Retinal pigment epithelial cell (primary cell): ENCODE data around the gene TUBB1.

Experiments used
- DNase-seq: peaks from one replicate; pipeline ENCODE4 v3.0.0-alpha.2; 2010; ENCODE audit warnings: low read depth
- H3K4me3 ChIP-seq: 2 replicates; pipeline ENCODE4 v1.5.1; 2011; ENCODE audit warnings: mild to moderate bottlenecking, low read length, control low read depth, moderate library complexity
- TF ChIP-seq, protein P1 (sequence below): conservative IDR thresholded peaks from 2 replicates; pipeline ENCODE4 v1.5.1; 2011; ENCODE audit warnings: low read depth, low read length, control low read depth, inconsistent platforms

Gene TUBB1

DNA sequence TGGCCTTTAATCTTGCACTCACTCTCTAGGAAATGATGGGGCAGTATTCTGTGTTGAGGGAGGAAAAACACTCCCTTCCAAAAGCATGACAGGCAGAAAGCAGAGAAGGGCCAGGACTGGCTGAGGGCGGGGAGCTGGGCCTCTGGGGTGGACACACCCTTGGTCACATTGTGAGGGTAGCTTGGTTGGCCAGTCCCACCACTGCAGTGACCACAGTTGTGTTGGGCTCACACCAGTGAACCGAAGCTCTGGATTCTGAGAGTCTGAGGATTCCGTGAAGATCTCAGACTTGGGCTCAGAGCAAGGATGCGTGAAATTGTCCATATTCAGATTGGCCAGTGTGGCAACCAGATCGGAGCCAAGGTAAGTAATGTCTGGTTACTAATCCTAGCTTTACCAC is at the start of gene TUBB1:
TSS of gene TUBB1 (plus strand) at position 213 of the 400 bp plus-strand sequence. CDS start at position 307, 94 bp downstream.
- no peak for DNase-seq
- H3K4me3 ChIP-seq = no peak within 1 kb of the TSS
- TF ChIP-seq, protein P1, sequence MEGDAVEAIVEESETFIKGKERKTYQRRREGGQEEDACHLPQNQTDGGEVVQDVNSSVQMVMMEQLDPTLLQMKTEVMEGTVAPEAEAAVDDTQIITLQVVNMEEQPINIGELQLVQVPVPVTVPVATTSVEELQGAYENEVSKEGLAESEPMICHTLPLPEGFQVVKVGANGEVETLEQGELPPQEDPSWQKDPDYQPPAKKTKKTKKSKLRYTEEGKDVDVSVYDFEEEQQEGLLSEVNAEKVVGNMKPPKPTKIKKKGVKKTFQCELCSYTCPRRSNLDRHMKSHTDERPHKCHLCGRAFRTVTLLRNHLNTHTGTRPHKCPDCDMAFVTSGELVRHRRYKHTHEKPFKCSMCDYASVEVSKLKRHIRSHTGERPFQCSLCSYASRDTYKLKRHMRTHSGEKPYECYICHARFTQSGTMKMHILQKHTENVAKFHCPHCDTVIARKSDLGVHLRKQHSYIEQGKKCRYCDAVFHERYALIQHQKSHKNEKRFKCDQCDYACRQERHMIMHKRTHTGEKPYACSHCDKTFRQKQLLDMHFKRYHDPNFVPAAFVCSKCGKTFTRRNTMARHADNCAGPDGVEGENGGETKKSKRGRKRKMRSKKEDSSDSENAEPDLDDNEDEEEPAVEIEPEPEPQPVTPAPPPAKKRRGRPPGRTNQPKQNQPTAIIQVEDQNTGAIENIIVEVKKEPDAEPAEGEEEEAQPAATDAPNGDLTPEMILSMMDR = no peak

DNA sequence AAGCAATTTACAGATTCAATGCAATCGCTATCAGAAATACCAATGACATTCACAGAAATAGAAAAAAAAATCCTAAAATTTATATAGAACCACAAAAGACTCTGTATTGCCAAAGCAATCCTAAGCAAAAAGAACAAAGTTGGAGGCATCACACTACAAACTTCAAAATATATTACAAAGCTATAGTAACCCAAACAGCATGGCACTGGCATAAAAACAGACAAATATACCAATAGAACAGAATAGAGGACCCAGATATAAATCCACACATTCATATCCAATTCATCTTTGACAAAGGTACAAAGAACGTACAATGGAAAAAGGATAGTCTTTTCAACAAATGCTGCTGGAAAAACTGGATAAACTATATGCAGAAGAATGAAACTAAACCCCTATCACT is 49.8 kb upstream of the TUBB1 start:
- DNase-seq = no peak
- no peak overlapping the region for H3K4me3 ChIP-seq
- TF ChIP-seq, protein P1 = no peak

DNA sequence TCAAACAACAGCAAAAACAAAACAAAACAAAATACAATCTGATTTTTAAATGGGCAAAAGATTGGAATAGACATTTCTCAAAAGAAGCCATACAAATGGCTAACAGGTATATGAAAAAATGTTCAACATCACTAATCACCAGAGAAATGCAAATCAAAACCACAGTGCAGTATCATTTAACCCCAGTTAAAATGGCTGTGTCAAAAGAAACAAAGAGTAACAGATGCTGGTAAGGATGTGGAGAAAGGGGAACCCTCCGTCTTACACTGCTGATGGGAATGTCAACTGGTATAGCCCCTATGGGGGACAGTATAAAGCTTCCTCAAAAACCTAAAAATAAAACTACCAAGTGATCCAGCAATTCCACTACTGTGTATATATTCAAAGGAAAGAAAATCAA is 49.1 kb upstream of the TUBB1 start:
- no peak for DNase-seq
- TF ChIP-seq, protein P1 = no peak
- H3K4me3 ChIP-seq = no peak overlapping the region

DNA sequence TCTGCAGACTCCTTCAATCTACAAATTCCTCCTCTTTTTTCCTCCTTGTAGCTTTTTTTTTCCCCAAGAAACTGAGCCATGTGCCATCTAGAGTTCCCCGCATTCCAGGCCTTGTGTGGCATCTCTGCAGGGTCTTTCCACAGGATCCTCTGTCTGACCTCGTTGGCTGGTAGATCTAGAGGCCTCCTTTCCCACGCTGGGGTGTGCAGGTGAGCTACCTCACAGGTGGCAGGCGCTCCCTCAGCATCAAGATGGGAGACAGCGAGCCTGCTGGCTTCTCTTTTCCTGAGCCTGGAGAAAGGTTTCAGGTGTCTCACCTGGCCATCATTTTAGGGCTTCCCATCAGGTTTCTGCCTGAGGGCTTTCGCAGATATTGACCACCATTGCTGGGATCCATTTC is 47.8 kb upstream of the TUBB1 start:
- TF ChIP-seq, protein P1 = no peak
- no peak overlapping the region for H3K4me3 ChIP-seq
- no peak for DNase-seq

DNA sequence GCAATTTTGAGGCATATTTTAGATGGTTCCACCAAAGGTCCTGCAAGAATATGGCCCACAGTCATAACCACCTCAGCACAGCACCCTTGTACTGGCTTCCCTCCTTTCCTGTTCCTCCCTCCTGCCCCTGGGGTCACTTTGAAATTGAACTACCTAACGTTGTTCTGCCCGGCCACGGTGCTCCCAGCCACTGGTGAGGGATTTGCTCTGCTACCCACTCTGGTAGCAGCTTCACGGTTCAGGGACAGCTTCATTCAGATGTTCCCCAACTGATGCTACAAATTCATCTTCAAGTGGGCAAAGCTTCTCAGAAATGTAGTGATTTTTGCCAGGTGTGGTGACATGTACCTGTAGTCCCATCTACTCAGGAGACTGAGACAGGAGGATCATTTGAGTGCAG is 46.0 kb upstream of the TUBB1 start:
- TF ChIP-seq, protein P1 = no peak
- no peak for DNase-seq
- no peak overlapping the region for H3K4me3 ChIP-seq

DNA sequence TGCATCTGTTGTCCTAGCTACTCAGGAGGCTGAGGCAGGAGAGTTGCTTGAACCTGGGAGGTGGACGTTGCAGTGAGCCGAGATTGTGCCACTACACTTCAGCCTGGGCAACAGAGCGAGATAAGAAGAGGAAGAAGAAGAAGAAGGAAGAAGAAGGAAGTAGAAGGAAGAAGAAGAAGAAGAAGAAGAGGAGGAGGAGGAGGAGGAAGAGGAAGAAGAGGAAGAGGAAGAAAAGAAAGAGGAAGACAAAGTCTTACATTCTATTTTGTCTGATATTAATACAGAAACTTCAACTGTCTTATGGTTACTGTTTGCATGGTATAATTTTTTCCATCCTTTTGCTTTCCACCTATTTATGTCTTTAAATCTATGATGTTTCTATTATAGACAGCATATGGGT is 45.4 kb upstream of the TUBB1 start:
- TF ChIP-seq, protein P1 = no peak
- H3K4me3 ChIP-seq = no peak overlapping the region
- DNase-seq = no peak

DNA sequence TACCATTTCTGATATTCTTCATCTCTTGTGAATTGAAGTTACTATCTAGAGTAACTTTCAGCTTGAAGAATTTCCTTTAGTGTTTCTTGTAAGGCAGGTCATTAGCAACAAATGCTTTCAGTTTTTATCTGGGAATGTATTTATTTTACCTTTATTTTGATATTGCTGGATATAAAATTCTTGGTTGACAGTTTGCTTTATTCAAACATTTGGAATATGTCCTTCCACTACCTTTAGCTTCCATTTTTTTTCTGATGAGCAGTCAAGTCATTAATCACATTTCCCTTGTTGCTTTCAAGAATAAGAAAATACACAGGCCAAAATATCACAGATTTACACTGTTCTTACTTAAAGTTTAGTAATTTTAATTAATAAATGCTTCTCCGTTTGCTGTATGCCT is 43.9 kb upstream of the TUBB1 start:
- TF ChIP-seq, protein P1 = no peak
- no peak overlapping the region for H3K4me3 ChIP-seq
- no peak for DNase-seq
